Fibroblast of peridontal ligament (primary cell): Measurements from ENCODE around the gene PRM2.

Experiments used
- DNase-seq: peaks from one replicate; pipeline ENCODE4 v3.0.0-alpha.2; 2010; ENCODE audit errors: extremely low read depth

PRM2 gene

DNA sequence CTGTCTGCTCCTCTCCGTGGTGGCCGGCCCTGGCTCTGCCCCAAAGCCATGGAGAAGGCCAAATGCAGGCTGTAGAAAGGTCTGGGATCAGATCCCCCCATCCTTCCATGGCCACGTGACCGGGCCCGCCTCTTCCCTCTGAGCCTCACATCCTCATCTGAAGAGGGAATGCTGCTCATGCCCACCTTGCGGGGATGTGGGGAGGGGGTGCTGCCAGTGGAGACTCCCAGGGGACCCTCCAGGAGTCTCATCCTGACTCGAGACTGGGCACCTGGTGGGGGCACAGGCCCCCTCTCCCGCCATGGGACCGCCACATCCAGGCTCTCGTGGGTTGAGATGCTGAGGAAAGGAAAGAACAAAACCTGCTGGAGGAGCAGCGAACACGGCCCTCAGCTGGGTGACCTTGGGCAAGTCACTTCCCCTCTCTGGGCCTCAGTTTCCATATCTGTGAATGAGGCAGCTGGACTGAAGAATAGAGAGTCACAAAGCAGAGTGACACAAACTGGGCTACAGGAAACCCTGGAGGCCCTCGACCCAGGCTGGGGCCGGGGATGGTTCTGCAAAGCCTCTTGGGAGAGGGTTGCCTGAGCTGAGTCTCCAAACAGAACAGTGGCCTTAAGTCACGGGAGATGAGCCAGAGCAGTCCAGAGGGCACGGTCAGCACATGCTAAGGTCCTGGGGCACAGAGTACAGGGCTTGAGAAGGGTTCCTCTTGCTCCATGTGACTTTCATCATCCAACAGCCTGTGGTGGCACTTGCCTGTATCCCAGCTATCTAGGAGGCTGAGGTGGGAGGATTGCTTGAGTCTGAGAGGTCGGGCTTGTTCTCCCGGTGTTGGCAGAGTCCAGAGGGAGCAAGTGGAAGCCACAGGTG is 50.4 kb downstream of the PRM2 start:
- DNase-seq, result no peak
